Right lobe of liver (tissue), 6 donors: ENCODE data around the gene VEZT. TPM values are rescaled to one million over a fixed set of nuclear protein-coding genes. Genes with fewer than 3 reads are reported as not detected.

ENCODE experiments used
- ATAC-seq, 4 donors: fragments of 200-7000 bp; cut with Tn5 transposase; one replicate each; pipeline ENCODE4 v1.9.1; 2020; ENCODE audit warnings: mild to moderate bottlenecking in 4 of 4, moderate library complexity in 4 of 4
- DNase-seq, 3 donors: peaks; one replicate each; pipeline ENCODE4 v3.0.0-alpha.2; 2020
- H3K27ac ChIP-seq, 3 donors: fragments of 200-600 bp; one replicate each; pipeline ENCODE4 v1.8.0; 2022
- H3K27me3 ChIP-seq, 2 donors: fragments of 200-600 bp; one replicate each; pipeline ENCODE4 v1.8.0; 2022
- H3K36me3 ChIP-seq, 4 donors: fragments of 200-600 bp; sonication (generic) in 1 of 4; one replicate each; pipeline versions ENCODE4 v1.5.1 to v1.8.0; 2017 to 2022; ENCODE audit warnings: control low read depth in 1 of 4
- H3K4me1 ChIP-seq, 4 donors: fragments of 200-600 bp; sonication (generic) in 1 of 4; one replicate each; pipeline versions ENCODE4 v1.5.1 to v1.8.0; 2017 to 2022; ENCODE audit warnings: control low read depth in 1 of 4
- H3K4me3 ChIP-seq, 3 donors: fragments of 200-600 bp; one replicate each; pipeline ENCODE4 v1.8.0; 2022
- H3K9me3 ChIP-seq, 4 donors: fragments of 200-600 bp; sonication (generic) in 1 of 4; one replicate each; pipeline versions ENCODE4 v1.5.1 to v1.8.0; 2017 to 2022; ENCODE audit warnings: control low read depth in 1 of 4
- POLR2A ChIP-seq: fragments of 450-650 bp; IDR thresholded peaks from one replicate; pipeline ENCODE4 v1.6.1; 2017; ENCODE audit warnings: antibody characterized with exemption, mild to moderate bottlenecking
- WGBS: methylation state at CpG from one replicate; pipeline ENCODE4 v1.1.6; 2018; ENCODE audit warnings: low coverage, low lambda C conversion rate; ENCODE audit not compliant: insufficient coverage; ENCODE audit errors: missing lambda C conversion rate; 5-methylcytosine and 5-hydroxymethylcytosine counted together
- intact Hi-C, 2 donors: fragments of 100-400 bp; cut with DNase I; formaldehyde crosslinking; loops; one replicate each; pipeline versions ENCODE4 v1.11.2 to v1.14.1; 2022
- total RNA-seq, 6 experiments: library from RNA; depleted of rRNA in 2 of 6; stranded (reverse); fragments of >200 nt in 2 of 6; fragmentation: NEBNext Ultra II Directional in 3 of 6; extraction: Animal tissue kit (Norgen Biotek cat#: 25700) in 3 of 6; gene quantifications; one replicate each; pipeline versions ENCODE4 v1.1.0 to v1.2.4, GENCODE V29; 2016 to 2023
- TF ChIP-seq, protein P1 (sequence below), 4 donors: fragments of 200-600 bp in 3 of 4; fragments of 450-650 bp in 1 of 4; IDR thresholded peaks; one replicate each; pipeline versions ENCODE4 v1.5.1 to v1.8.0; 2016 to 2022; ENCODE audit warnings: antibody characterized with exemption in 4 of 4, mild to moderate bottlenecking in 2 of 4
- donor health status: DM: no; HTN: yes; CAD: no.
- donor health status: DM: no; HTN: no; CAD: no.
- donor health status: DM: no; HTN: no; CAD: no.
- donor health status: DM: no; HTN: yes; CAD: no.
- donor health status: DM: no; HTN: yes; CAD: no.

The VEZT gene
- total RNA-seq, 6 experiments from 2014 or later: 23.5 to 34.2 (median 28.9) TPM

GRCh38 chr12:95184121-95184520, 33.5 kb upstream of the VEZT start:
- H3K9me3 ChIP-seq: no peaks in the 10 kb centered on the region
- H3K36me3 ChIP-seq: no peaks in the 10 kb centered on the region
- no peaks in the 10 kb centered on the region for H3K27me3 ChIP-seq
- DNase-seq: no peak
- intact Hi-C loops: no loop called here
- TF ChIP-seq, protein P1, sequence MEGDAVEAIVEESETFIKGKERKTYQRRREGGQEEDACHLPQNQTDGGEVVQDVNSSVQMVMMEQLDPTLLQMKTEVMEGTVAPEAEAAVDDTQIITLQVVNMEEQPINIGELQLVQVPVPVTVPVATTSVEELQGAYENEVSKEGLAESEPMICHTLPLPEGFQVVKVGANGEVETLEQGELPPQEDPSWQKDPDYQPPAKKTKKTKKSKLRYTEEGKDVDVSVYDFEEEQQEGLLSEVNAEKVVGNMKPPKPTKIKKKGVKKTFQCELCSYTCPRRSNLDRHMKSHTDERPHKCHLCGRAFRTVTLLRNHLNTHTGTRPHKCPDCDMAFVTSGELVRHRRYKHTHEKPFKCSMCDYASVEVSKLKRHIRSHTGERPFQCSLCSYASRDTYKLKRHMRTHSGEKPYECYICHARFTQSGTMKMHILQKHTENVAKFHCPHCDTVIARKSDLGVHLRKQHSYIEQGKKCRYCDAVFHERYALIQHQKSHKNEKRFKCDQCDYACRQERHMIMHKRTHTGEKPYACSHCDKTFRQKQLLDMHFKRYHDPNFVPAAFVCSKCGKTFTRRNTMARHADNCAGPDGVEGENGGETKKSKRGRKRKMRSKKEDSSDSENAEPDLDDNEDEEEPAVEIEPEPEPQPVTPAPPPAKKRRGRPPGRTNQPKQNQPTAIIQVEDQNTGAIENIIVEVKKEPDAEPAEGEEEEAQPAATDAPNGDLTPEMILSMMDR (IDR thresholded peaks at IDR 0.05): no peak
- no peak for TF ChIP-seq POLR2A
- H3K27ac ChIP-seq: no peak overlapping the region
- no peak for ATAC-seq
- no peak overlapping the region for H3K4me3 ChIP-seq
- peaks cover 0 to 8% (median 0%) of the 10 kb centered on the region in 4 donors for H3K4me1 ChIP-seq

DNA sequence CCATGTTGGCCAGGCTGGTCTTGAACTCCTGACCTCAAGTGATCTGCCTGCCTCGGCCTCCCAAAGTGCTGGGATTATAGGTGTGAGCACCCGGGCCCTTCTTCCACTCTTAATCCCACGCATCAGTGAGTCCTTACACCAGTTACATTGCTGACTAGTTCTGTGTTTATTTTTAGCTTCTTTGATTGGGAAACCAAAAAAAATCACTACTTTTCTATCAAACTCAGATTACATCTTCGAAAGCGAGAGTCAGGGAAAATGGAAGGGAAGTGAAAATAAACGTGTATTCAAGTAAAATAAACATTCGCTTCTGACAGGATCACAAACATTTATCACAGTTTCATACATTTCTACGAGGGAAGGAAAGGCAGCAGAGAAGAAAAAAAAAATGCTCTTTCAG, 32.5 kb upstream of the VEZT start:
- Histone ChIP-seq H3K4me3 (no peak overlapping the region), H3K27me3 (no peaks in the 10 kb centered on the region), H3K9me3 (no peaks in the 10 kb centered on the region), H3K4me1 (peaks cover 0 to 8% (median 0%) of the 10 kb centered on the region in 4 donors), H3K36me3 (no peaks in the 10 kb centered on the region), H3K27ac (no peak overlapping the region)
- peak in 1 of 4 donors; percentile 11 for ATAC-seq
- WGBS: 71% methylated on average over 8 of the region's 8 CpGs
- intact Hi-C loops: no loop called here
- TF ChIP-seq, protein P1 (IDR thresholded peaks at IDR 0.05): no peak
- no peak for TF ChIP-seq POLR2A
- DNase-seq: no peak

DNA sequence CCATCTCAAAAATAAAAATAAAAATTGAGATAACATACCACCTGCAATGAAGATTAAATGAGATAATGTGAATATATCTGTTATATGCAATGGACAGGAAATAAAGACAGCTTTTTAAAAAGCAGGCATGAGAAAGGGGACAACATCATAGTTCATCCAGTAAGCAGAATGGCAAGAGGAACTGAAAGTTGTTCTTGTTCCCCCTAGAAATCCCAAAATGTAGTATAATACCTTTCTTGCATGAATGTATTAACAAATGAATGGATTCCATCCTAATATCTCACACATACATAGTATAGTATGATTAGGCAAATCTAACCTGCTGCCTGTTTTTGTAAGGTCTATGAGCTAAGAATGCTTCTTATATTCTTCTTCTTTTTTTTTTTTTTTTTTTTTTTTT, 31.8 kb upstream of the VEZT start:
- intact Hi-C loops: no loop called here
- peaks cover 0 to 11% (median 0%) of the 10 kb centered on the region in 4 donors for H3K4me1 ChIP-seq
- no peaks in the 10 kb centered on the region for H3K36me3 ChIP-seq
- ATAC-seq (peak in 1 of 4 donors; percentile 35), DNase-seq (no peak)
- no peak overlapping the region for H3K4me3 ChIP-seq
- H3K9me3 ChIP-seq: no peaks in the 10 kb centered on the region
- H3K27me3 ChIP-seq: no peaks in the 10 kb centered on the region
- no peak overlapping the region for H3K27ac ChIP-seq
- TF ChIP-seq, protein P1 (IDR thresholded peaks at IDR 0.05): no peak
- TF ChIP-seq POLR2A: no peak

DNA sequence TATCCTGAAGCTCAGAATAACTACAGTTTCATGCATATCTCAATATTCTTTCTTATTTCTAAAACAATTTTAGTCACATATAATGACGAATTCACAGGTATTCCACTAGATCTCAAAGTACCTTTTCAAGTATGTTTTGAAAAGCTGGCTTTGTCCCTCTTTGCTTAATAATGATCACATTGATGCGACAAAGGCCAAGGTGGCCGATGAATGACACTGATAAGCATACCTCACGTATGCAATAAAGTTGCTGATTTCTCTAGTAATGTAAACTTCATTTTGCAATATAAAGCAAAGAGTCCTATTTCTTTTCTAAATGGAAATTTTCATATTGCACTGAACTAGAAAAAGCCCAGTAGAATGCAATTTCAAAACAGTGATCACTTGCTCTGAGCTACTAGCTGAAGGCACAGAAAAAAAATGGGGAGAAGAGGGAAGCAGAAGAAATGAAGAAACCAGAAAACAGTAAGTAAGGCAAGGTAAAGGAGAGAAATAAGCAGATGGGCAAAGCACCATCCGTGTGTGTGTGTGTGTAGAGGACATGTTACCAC, 29.7 kb upstream of the VEZT start:
- no peak overlapping the region for H3K27ac ChIP-seq
- WGBS: 22% methylated on average over 5 of the region's 5 CpGs
- peak in 1 of 4 donors; percentile 19 for ATAC-seq
- H3K9me3 ChIP-seq: no peaks in the 10 kb centered on the region
- DNase-seq: no peak
- intact Hi-C loops: no loop called here
- H3K4me1 ChIP-seq: peaks cover 0 to 19% (median 0%) of the 10 kb centered on the region in 4 donors
- H3K27me3 ChIP-seq: no peaks in the 10 kb centered on the region
- no peak for TF ChIP-seq POLR2A
- TF ChIP-seq, protein P1 (IDR thresholded peaks at IDR 0.05): no peak
- H3K4me3 ChIP-seq: no peak overlapping the region
- no peaks in the 10 kb centered on the region for H3K36me3 ChIP-seq
